SK-N-SH (cell line): ENCODE measurements around the gene XPR1.

Experiments used
- CTCF ChIP-seq: fragments of 200-600 bp; sonication (generic); IDR thresholded peaks from 2 replicates; pipeline ENCODE4 v1.6.1; 2017; ENCODE audit warnings: antibody characterized with exemption, mild to moderate bottlenecking, moderate library complexity
- ELF1 ChIP-seq: IDR thresholded peaks from 2 replicates; pipeline ENCODE4 v1.4.0; 2012
- EZH2phosphoT487 ChIP-seq: fragments of 200-600 bp; sonication (generic); IDR thresholded peaks from 2 replicates; pipeline ENCODE4 v1.6.1; 2017; ENCODE audit warnings: low read depth, mixed run types, mild to moderate bottlenecking, antibody characterized with exemption, moderate library complexity, borderline replicate concordance
- GABPA ChIP-seq: IDR thresholded peaks from 2 replicates; pipeline ENCODE4 v1.4.0; 2012; ENCODE audit warnings: low read depth, mild to moderate bottlenecking
- MAX ChIP-seq: IDR thresholded peaks from 2 replicates; pipeline ENCODE4 v1.4.0; 2012; ENCODE audit warnings: low read depth
- MXI1 ChIP-seq: IDR thresholded peaks from 2 replicates; pipeline ENCODE4 v1.6.1; 2012; ENCODE audit warnings: mild to moderate bottlenecking, low read depth, low read length, improper control_type of control experiment
- NFIC ChIP-seq: IDR thresholded peaks from 2 replicates; pipeline ENCODE4 v1.4.0; 2012; ENCODE audit warnings: borderline replicate concordance
- POLR2AphosphoS5 ChIP-seq: IDR thresholded peaks from 2 replicates; pipeline ENCODE4 v1.6.1; 2012; ENCODE audit warnings: low read depth, low read length
- RAD21 ChIP-seq: IDR thresholded peaks from 2 replicates; pipeline ENCODE4 v1.6.1; 2012; ENCODE audit warnings: mild to moderate bottlenecking, low read length
- SIN3A ChIP-seq: IDR thresholded peaks from 2 replicates; pipeline ENCODE4 v1.6.1; 2012; ENCODE audit warnings: low read depth, mild to moderate bottlenecking, low read length, moderate library complexity, borderline replicate concordance
- USF1 ChIP-seq: IDR thresholded peaks from 2 replicates; pipeline ENCODE4 v1.4.0; 2012; ENCODE audit warnings: low read depth, borderline replicate concordance
- USF2 ChIP-seq: fragments of 150-350 bp; IDR thresholded peaks from 2 replicates; pipeline ENCODE4 v1.6.1; 2017; ENCODE audit warnings: antibody characterized with exemption, low read length, low read depth, borderline replicate concordance

GRCh38 chr1:180586671-180587155 is 45.1 kb upstream of the XPR1 start:
- TF ChIP-seq USF2 (no peak), CTCF (no peak), GABPA (no peak), SIN3A (no peak), EZH2phosphoT487 (no peak), USF1 (no peak), POLR2AphosphoS5 (no peak), RAD21 (no peak), ELF1 (no peak), MXI1 (no peak), MAX (no peak), NFIC (peak; percentile 9; the same call in 1 of the 2 replicates)
